ENCODE results near the gene MLLT6. TPM values are rescaled to one million over a fixed set of nuclear protein-coding genes. Genes with fewer than 3 reads are reported as not detected.

MLLT6 gene
- total and polyA plus RNA-seq, 2 of the 13 experiments (the other 11 are each of a cell fraction or from before 2014, with no cell fraction given) = 50.7 to 69.5 TPM

DNA sequence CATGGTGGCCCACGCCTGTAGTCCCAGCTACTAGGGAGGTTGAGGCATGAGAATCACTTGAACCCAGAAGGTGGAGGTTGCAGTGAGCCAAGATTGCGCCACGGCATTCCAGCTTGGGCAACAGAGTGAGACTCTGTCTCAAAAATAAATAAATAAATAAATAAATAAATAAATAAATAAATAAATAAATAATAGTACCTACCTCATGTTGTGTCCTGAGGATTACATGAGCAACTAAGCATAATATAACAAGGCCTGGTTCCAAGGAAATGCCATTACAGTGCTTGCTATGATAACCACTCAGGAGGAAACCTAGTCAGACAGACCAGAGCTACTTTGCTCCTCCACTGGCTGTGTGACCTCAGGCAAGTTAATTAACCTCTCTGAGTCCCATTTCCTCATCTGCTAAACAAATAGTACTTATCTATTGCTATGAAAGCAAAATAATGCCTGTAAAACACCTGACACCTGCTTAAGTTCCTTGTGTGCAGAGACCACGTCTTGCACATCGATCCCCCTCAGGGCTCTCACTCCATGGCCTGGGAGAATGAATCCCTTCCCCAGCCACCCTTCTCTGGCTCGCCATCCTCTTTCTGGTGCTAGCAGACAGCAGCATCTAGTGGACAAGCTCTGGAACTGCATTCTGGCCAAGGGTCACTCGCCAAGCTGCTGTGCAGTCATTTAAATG is 37.8 kb upstream of the MLLT6 start (continued):
- TF ChIP-seq, protein P1, sequence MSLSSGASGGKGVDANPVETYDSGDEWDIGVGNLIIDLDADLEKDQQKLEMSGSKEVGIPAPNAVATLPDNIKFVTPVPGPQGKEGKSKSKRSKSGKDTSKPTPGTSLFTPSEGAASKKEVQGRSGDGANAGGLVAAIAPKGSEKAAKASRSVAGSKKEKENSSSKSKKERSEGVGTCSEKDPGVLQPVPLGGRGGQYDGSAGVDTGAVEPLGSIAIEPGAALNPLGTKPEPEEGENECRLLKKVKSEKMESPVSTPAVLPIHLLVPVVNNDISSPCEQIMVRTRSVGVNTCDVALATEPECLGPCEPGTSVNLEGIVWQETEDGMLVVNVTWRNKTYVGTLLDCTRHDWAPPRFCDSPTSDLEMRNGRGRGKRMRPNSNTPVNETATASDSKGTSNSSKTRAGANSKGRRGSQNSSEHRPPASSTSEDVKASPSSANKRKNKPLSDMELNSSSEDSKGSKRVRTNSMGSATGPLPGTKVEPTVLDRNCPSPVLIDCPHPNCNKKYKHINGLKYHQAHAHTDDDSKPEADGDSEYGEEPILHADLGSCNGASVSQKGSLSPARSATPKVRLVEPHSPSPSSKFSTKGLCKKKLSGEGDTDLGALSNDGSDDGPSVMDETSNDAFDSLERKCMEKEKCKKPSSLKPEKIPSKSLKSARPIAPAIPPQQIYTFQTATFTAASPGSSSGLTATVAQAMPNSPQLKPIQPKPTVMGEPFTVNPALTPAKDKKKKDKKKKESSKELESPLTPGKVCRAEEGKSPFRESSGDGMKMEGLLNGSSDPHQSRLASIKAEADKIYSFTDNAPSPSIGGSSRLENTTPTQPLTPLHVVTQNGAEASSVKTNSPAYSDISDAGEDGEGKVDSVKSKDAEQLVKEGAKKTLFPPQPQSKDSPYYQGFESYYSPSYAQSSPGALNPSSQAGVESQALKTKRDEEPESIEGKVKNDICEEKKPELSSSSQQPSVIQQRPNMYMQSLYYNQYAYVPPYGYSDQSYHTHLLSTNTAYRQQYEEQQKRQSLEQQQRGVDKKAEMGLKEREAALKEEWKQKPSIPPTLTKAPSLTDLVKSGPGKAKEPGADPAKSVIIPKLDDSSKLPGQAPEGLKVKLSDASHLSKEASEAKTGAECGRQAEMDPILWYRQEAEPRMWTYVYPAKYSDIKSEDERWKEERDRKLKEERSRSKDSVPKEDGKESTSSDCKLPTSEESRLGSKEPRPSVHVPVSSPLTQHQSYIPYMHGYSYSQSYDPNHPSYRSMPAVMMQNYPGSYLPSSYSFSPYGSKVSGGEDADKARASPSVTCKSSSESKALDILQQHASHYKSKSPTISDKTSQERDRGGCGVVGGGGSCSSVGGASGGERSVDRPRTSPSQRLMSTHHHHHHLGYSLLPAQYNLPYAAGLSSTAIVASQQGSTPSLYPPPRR (CRISPR knock-in tag; IDR thresholded peaks at IDR 0.05; ENCODE audit: borderline replicate concordance) = no peak
- TF ChIP-seq, protein P2, sequence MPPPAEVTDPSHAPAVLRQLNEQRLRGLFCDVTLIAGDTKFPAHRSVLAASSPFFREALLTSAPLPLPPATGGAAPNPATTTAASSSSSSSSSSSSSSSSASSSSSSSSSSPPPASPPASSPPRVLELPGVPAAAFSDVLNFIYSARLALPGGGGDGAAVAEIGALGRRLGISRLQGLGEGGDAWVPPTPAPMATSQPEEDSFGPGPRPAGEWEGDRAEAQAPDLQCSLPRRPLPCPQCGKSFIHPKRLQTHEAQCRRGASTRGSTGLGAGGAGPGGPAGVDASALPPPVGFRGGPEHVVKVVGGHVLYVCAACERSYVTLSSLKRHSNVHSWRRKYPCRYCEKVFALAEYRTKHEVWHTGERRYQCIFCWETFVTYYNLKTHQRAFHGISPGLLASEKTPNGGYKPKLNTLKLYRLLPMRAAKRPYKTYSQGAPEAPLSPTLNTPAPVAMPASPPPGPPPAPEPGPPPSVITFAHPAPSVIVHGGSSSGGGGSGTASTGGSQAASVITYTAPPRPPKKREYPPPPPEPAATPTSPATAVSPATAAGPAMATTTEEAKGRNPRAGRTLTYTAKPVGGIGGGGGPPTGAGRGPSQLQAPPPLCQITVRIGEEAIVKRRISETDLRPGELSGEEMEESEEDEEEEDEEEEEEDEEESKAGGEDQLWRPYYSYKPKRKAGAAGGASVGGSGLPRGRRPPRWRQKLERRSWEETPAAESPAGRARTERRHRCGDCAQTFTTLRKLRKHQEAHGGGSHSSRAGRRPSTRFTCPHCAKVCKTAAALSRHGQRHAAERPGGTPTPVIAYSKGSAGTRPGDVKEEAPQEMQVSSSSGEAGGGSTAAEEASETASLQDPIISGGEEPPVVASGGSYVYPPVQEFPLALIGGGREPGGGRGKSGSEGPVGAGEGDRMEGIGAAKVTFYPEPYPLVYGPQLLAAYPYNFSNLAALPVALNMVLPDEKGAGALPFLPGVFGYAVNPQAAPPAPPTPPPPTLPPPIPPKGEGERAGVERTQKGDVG (CRISPR knock-in tag; IDR thresholded peaks at IDR 0.05; ENCODE audit: borderline replicate concordance) = no peak
- TF ChIP-seq NFE2 (CRISPR knock-in tag; IDR thresholded peaks at IDR 0.05) = no peak
- no peak for TF ChIP-seq TCF7 (IDR thresholded peaks at IDR 0.05; ENCODE audit: low read depth)
- TF ChIP-seq ZKSCAN8 (CRISPR knock-in tag; IDR thresholded peaks at IDR 0.05; ENCODE audit: borderline replicate concordance) = peak; percentile 46; the same call in 1 of the 2 replicates
- TF ChIP-seq ZNF713 (CRISPR knock-in tag; IDR thresholded peaks at IDR 0.05) = no peak
- TF ChIP-seq, protein P3, sequence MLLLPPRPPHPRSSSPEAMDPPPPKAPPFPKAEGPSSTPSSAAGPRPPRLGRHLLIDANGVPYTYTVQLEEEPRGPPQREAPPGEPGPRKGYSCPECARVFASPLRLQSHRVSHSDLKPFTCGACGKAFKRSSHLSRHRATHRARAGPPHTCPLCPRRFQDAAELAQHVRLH (CRISPR knock-in tag; IDR thresholded peaks at IDR 0.05; ENCODE audit: borderline replicate concordance, low read depth) = peak; percentile 93; the same call in 1 of the 2 replicates
- TF ChIP-seq ZNF780A (CRISPR knock-in tag; IDR thresholded peaks at IDR 0.05) = no peak
- TF ChIP-seq KLF13 (CRISPR knock-in tag; IDR thresholded peaks at IDR 0.05) = no peak
- TF ChIP-seq KLF9 (CRISPR knock-in tag; IDR thresholded peaks at IDR 0.05; ENCODE audit: low read depth) = no peak
- TF ChIP-seq, protein P4, sequence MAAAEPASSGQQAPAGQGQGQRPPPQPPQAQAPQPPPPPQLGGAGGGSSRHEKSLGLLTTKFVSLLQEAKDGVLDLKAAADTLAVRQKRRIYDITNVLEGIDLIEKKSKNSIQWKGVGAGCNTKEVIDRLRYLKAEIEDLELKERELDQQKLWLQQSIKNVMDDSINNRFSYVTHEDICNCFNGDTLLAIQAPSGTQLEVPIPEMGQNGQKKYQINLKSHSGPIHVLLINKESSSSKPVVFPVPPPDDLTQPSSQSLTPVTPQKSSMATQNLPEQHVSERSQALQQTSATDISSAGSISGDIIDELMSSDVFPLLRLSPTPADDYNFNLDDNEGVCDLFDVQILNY (CRISPR knock-in tag; conservative IDR thresholded peaks at IDR 0.05) = no peak
- TF ChIP-seq RFX5 (IDR thresholded peaks at IDR 0.05; ENCODE audit: low read depth, low read length) = no peak
- TF ChIP-seq ZMAT3 (CRISPR knock-in tag; conservative IDR thresholded peaks at IDR 0.05) = no peak
- no peak for TF ChIP-seq SP4 (CRISPR knock-in tag; IDR thresholded peaks at IDR 0.05)
- TF ChIP-seq, protein P5, sequence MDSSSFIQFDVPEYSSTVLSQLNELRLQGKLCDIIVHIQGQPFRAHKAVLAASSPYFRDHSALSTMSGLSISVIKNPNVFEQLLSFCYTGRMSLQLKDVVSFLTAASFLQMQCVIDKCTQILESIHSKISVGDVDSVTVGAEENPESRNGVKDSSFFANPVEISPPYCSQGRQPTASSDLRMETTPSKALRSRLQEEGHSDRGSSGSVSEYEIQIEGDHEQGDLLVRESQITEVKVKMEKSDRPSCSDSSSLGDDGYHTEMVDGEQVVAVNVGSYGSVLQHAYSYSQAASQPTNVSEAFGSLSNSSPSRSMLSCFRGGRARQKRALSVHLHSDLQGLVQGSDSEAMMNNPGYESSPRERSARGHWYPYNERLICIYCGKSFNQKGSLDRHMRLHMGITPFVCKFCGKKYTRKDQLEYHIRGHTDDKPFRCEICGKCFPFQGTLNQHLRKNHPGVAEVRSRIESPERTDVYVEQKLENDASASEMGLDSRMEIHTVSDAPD (CRISPR knock-in tag; IDR thresholded peaks at IDR 0.05) = no peak

All from HepG2 (cell line).